ENCODE results near the gene GREB1.

DNA sequence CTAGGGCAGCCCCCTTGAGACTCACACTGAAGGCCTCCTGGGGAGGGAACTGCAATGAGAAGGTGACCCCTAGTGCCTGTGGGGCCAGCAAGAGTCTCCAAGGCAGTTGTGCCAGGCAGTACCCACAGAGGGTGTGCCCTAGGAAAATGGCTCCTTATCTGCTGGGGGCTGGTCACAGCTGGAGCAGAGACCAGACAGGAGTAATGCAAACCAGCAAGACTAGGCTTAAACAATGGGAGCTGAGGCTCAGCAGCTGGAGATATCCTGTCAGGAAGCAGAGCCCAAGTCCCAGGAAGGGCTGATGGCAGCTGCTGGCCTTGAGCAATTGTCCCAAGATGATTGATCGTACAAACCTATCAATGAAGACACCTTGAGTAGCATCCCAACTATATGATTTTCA, 41.1 kb upstream of the GREB1 start:
- TF ChIP-seq, protein P1, sequence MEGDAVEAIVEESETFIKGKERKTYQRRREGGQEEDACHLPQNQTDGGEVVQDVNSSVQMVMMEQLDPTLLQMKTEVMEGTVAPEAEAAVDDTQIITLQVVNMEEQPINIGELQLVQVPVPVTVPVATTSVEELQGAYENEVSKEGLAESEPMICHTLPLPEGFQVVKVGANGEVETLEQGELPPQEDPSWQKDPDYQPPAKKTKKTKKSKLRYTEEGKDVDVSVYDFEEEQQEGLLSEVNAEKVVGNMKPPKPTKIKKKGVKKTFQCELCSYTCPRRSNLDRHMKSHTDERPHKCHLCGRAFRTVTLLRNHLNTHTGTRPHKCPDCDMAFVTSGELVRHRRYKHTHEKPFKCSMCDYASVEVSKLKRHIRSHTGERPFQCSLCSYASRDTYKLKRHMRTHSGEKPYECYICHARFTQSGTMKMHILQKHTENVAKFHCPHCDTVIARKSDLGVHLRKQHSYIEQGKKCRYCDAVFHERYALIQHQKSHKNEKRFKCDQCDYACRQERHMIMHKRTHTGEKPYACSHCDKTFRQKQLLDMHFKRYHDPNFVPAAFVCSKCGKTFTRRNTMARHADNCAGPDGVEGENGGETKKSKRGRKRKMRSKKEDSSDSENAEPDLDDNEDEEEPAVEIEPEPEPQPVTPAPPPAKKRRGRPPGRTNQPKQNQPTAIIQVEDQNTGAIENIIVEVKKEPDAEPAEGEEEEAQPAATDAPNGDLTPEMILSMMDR (IDR thresholded peaks at IDR 0.05): no peak
- TF ChIP-seq EZH2 (IDR thresholded peaks at IDR 0.05; ENCODE audit: borderline replicate concordance, insufficient read depth, low read depth, low read length, poor library complexity, severe bottlenecking): no peak

Measured in B cell (primary cell).